ENCODE results near the gene GAMT.

GAMT gene

GRCh38 chr19:1392407-1392806, 8.9 kb downstream of the GAMT start:
- Histone ChIP-seq H3K9ac (ENCODE audit: low read depth, low read length, poor library complexity, severe bottlenecking) (no peak overlapping the region), H3K79me2 (ENCODE audit: insufficient read depth, low read length) (no peaks in the 10 kb centered on the region), H2AFZ (ENCODE audit: low read length) (no peak overlapping the region), H3K9me2 (replicated peaks; ENCODE audit: low read depth, low read length) (no peaks in the 10 kb centered on the region), H3K4me2 (ENCODE audit: low read depth, low read length, poor library complexity, severe bottlenecking) (no peak overlapping the region), H3K27me3 (ENCODE audit: insufficient read depth, low read length, poor library complexity, severe bottlenecking) (no peaks in the 10 kb centered on the region), H3K36me3 (ENCODE audit: insufficient read depth, low read length) (peaks cover 11% of the 10 kb centered on the region; the same call in 1 of the 2 replicates), H3K4me3 (ENCODE audit: low read length, poor library complexity, severe bottlenecking) (no peak overlapping the region), H4K20me1 (ENCODE audit: insufficient read depth, low read length, poor library complexity, severe bottlenecking) (no peaks in the 10 kb centered on the region), H3K4me1 (ENCODE audit: insufficient read depth, low read length, poor library complexity, severe bottlenecking) (no peaks in the 10 kb centered on the region), H3F3A (ENCODE audit: low read depth) (no peaks in the 10 kb centered on the region), H3K9me3 (ENCODE audit: insufficient read depth, low read depth, low read length) (no peaks in the 10 kb centered on the region)
- TF ChIP-seq CTCF (conservative IDR thresholded peaks at IDR 0.05; ENCODE audit: low read length) (no peak), EZH2phosphoT487 (IDR thresholded peaks at IDR 0.05; ENCODE audit: borderline replicate concordance) (no peak)

- no peaks in the 10 kb centered on the region for H3K27me3 ChIP-seq (ENCODE audit: insufficient read depth, low read length, poor library complexity, severe bottlenecking)
- no peak overlapping the region for H2AFZ ChIP-seq (ENCODE audit: low read length)
- H3K9me2 ChIP-seq (replicated peaks; ENCODE audit: low read depth, low read length): no peaks in the 10 kb centered on the region
- TF ChIP-seq EZH2phosphoT487 (IDR thresholded peaks at IDR 0.05; ENCODE audit: borderline replicate concordance) (no peak), CTCF (conservative IDR thresholded peaks at IDR 0.05; ENCODE audit: low read length) (no peak)
- peaks cover 4% of the 10 kb centered on the region for H3K79me2 ChIP-seq (ENCODE audit: insufficient read depth, low read length)
- H3K9me3 ChIP-seq (ENCODE audit: insufficient read depth, low read depth, low read length): no peaks in the 10 kb centered on the region
- no peak overlapping the region for H3K4me3 ChIP-seq (ENCODE audit: low read length, poor library complexity, severe bottlenecking)
- no peak overlapping the region for H3K4me2 ChIP-seq (ENCODE audit: low read depth, low read length, poor library complexity, severe bottlenecking)
- peaks cover 11% of the 10 kb centered on the region; the same call in 1 of the 2 replicates for H3K36me3 ChIP-seq (ENCODE audit: insufficient read depth, low read length)
- H4K20me1 ChIP-seq (ENCODE audit: insufficient read depth, low read length, poor library complexity, severe bottlenecking): no peaks in the 10 kb centered on the region
- H3K4me1 ChIP-seq (ENCODE audit: insufficient read depth, low read length, poor library complexity, severe bottlenecking): no peaks in the 10 kb centered on the region
- H3F3A ChIP-seq (ENCODE audit: low read depth): no peaks in the 10 kb centered on the region
- no peak overlapping the region for H3K9ac ChIP-seq (ENCODE audit: low read depth, low read length, poor library complexity, severe bottlenecking)
Measured at GRCh38 chr19:1390890-1391423, 10.4 kb downstream of the GAMT start.

- peaks cover 11% of the 10 kb centered on the region; the same call in 1 of the 2 replicates for H3K36me3 ChIP-seq (ENCODE audit: insufficient read depth, low read length)
- H3K9ac ChIP-seq (ENCODE audit: low read depth, low read length, poor library complexity, severe bottlenecking): no peak overlapping the region
- no peak overlapping the region for H3K4me2 ChIP-seq (ENCODE audit: low read depth, low read length, poor library complexity, severe bottlenecking)
- peaks cover 5% of the 10 kb centered on the region for H3K4me1 ChIP-seq (ENCODE audit: insufficient read depth, low read length, poor library complexity, severe bottlenecking)
- H3K9me3 ChIP-seq (ENCODE audit: insufficient read depth, low read depth, low read length): no peaks in the 10 kb centered on the region
- H3F3A ChIP-seq (ENCODE audit: low read depth): no peaks in the 10 kb centered on the region
- no peak overlapping the region for H2AFZ ChIP-seq (ENCODE audit: low read length)
- H3K4me3 ChIP-seq (ENCODE audit: low read length, poor library complexity, severe bottlenecking): no peak overlapping the region
- no peak for TF ChIP-seq CTCF (conservative IDR thresholded peaks at IDR 0.05; ENCODE audit: low read length)
- no peak for TF ChIP-seq EZH2phosphoT487 (IDR thresholded peaks at IDR 0.05; ENCODE audit: borderline replicate concordance)
- no peaks in the 10 kb centered on the region for H3K9me2 ChIP-seq (replicated peaks; ENCODE audit: low read depth, low read length)
- H3K27me3 ChIP-seq (ENCODE audit: insufficient read depth, low read length, poor library complexity, severe bottlenecking): no peaks in the 10 kb centered on the region
- H4K20me1 ChIP-seq (ENCODE audit: insufficient read depth, low read length, poor library complexity, severe bottlenecking): peaks cover under 1% of the 10 kb centered on the region
- H3K79me2 ChIP-seq (ENCODE audit: insufficient read depth, low read length): peaks cover 19% of the 10 kb centered on the region
Measured at GRCh38 chr19:1389033-1389940, 12.1 kb downstream of the GAMT start.
